Brain microvascular endothelial cell (primary cell): ENCODE data around the gene RNASEH2A.
A peak's percentile ranks its signal among the peaks of the same experiment; 100 is the strongest.

Experiments
- DNase-seq: peaks from one replicate; pipeline ENCODE4 v3.0.0-alpha.2; 2020
- H3K27ac ChIP-seq: fragments of 250-450 bp; sonication (Bioruptor Pico); 2 replicates; pipeline ENCODE4 v1.5.1; 2020; ENCODE audit warnings: mild to moderate bottlenecking, moderate library complexity
- H3K27me3 ChIP-seq: fragments of 250-450 bp; sonication (Bioruptor Pico); replicated peaks from 2 replicates; pipeline ENCODE4 v1.5.1; 2020; ENCODE audit warnings: mild to moderate bottlenecking
- H3K36me3 ChIP-seq: fragments of 250-450 bp; sonication (Bioruptor Pico); replicated peaks from 2 replicates; pipeline ENCODE4 v1.5.1; 2020; ENCODE audit warnings: mild to moderate bottlenecking
- H3K4me3 ChIP-seq: 2 replicates; pipeline ENCODE4 v1.5.1; 2011; ENCODE audit warnings: low read depth, mild to moderate bottlenecking, control low read depth, low read length, moderate library complexity
- in situ Hi-C: cut with HindIII; loops from 2 replicates; pipeline ENCODE4 v1.10.0; 2017; ENCODE audit warnings: low sequenced_read_pairs, low pct_ligation_motif_present
- TF ChIP-seq, protein P1 (sequence below): IDR thresholded peaks from 2 replicates; pipeline ENCODE4 v1.5.1; 2011; ENCODE audit warnings: low read depth, mild to moderate bottlenecking, moderate library complexity, low read length, control low read depth, inconsistent platforms; ENCODE audit errors: missing control alignments

The RNASEH2A gene

GRCh38 chr19:12766051-12766521 lies 40.3 kb upstream of the RNASEH2A start:
- TF ChIP-seq, protein P1, sequence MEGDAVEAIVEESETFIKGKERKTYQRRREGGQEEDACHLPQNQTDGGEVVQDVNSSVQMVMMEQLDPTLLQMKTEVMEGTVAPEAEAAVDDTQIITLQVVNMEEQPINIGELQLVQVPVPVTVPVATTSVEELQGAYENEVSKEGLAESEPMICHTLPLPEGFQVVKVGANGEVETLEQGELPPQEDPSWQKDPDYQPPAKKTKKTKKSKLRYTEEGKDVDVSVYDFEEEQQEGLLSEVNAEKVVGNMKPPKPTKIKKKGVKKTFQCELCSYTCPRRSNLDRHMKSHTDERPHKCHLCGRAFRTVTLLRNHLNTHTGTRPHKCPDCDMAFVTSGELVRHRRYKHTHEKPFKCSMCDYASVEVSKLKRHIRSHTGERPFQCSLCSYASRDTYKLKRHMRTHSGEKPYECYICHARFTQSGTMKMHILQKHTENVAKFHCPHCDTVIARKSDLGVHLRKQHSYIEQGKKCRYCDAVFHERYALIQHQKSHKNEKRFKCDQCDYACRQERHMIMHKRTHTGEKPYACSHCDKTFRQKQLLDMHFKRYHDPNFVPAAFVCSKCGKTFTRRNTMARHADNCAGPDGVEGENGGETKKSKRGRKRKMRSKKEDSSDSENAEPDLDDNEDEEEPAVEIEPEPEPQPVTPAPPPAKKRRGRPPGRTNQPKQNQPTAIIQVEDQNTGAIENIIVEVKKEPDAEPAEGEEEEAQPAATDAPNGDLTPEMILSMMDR, result peak; percentile 75
- peak; percentile 72 for DNase-seq
- in situ Hi-C loops, result no loop called here
- Histone ChIP-seq H3K27ac (no peak overlapping the region), H3K27me3 (no peaks in the 10 kb centered on the region), H3K4me3 (peak overlapping the region; percentile 50), H3K36me3 (peaks cover 4% of the 10 kb centered on the region)

DNA sequence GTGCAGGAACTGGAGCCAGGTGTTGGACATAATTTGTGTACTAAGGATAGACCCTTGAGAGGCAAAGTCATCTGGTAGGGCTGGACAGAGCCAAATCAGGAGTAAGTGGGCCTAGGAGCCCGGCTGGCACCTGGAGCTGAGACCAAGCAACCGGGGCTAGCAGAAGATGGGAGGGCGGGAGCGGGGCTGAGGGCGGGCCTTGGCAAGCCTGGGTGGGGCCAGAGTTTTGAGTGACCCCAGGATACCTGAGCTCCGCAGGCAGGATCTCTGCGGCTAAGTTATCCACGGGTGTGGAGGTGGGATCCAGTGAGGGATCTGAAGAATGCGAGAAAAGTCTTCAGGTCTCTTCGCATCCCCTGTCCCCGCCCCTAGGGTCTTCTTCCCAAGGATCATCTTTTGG lies 39.2 kb upstream of the RNASEH2A start:
- Histone ChIP-seq H3K27ac (no peak overlapping the region), H3K27me3 (no peaks in the 10 kb centered on the region), H3K4me3 (no peak overlapping the region), H3K36me3 (peaks cover 4% of the 10 kb centered on the region)
- in situ Hi-C loops, result no loop called here
- DNase-seq, result no peak
- TF ChIP-seq, protein P1, result no peak

DNA sequence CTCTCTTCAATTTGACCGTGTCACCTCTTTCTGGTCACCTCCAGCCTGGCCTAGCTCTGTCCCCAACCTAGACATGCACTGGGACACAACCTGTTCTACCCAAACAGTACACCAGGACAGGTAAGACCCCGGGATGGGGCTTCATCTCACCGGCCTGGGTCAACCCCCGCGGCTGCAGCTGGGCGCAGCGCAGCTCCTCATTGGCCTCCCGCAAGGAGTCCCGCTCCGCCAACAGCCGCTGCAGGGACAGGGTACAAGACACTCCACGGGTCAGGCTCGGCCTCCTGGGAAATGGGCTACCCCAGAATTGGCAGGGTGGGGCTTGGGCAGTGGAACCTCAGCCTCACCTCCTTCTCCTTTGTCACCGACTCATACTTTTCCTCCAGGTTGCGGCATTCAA lies 38.7 kb upstream of the RNASEH2A start:
- Histone ChIP-seq H3K36me3 (peaks cover 4% of the 10 kb centered on the region), H3K4me3 (no peak overlapping the region)
- in situ Hi-C loops, result no loop called here

GRCh38 chr19:12769689-12770088 lies 36.7 kb upstream of the RNASEH2A start:
- in situ Hi-C loops, result no loop called here
- TF ChIP-seq, protein P1, result no peak
- no peak overlapping the region for H3K27ac ChIP-seq
- H3K36me3 ChIP-seq, result no peaks in the 10 kb centered on the region
- no peaks in the 10 kb centered on the region for H3K27me3 ChIP-seq
- DNase-seq, result no peak
- no peak overlapping the region for H3K4me3 ChIP-seq

More for the DNA sequence above, 38.7 kb upstream of the RNASEH2A start:
- no peak for DNase-seq
- TF ChIP-seq, protein P1, result no peak
- Histone ChIP-seq H3K27me3 (no peaks in the 10 kb centered on the region), H3K27ac (no peak overlapping the region)

DNA sequence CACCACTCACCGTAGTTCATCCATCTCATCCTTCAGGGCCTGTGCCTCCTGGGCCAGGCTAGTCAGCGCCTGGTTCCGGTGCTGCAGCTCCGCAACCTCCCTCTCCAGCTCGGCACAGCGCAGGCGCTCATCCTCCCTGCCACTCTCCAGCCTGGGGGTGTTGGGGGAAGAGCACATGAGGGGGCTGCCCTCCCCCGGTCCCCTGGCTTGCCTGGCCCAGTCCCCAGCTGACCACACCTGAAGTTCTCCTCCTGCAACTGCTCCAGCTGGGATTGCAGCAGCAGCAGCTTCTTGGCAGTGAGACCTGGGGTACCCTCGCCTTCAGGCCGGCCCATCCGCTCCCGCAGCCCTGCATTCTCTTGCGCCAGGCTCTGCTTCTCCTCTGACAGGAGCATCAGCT lies 35.5 kb upstream of the RNASEH2A start:
- H3K27me3 ChIP-seq, result no peaks in the 10 kb centered on the region
- TF ChIP-seq, protein P1, result no peak
- H3K36me3 ChIP-seq, result no peaks in the 10 kb centered on the region
- no peak overlapping the region for H3K27ac ChIP-seq
- DNase-seq, result no peak
- in situ Hi-C loops, result no loop called here
- H3K4me3 ChIP-seq, result no peak overlapping the region

DNA sequence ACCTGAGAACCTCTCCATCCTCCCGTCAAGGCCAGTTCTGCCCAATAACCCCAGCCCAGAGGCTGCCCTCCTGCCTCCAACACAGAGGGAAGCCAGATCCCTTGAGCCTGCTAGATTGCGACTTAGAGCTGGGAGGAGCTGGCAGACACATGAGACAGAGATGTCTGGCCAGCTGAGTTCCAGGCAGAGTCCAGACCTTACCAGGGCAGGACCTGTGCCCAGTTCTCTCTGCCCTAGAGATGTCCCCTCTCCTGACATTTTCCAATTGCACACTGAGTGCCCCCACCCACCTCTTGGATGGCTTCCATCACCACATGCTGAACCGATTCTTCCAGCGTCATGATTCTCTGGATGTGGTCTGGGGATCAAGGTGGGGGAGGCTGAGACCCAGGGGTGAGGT lies 34.1 kb upstream of the RNASEH2A start:
- in situ Hi-C loops, result no loop called here
- no peak overlapping the region for H3K27ac ChIP-seq
- no peaks in the 10 kb centered on the region for H3K36me3 ChIP-seq
- no peak for DNase-seq
- H3K27me3 ChIP-seq, result no peaks in the 10 kb centered on the region
- TF ChIP-seq, protein P1, result no peak
- no peak overlapping the region for H3K4me3 ChIP-seq
